WTC11 (cell line): ENCODE data around the gene BCAR3. TPM values are rescaled to one million over a fixed set of nuclear protein-coding genes. Genes with fewer than 3 reads are reported as not detected.

Experiments
- ATAC-seq: fragments of 200-7000 bp; cut with Tn5 transposase; 2 replicates; pipeline ENCODE4 v1.10.0; 2021; ENCODE audit warnings: mild to moderate bottlenecking, moderate library complexity
- CTCF ChIA-PET: fragments of 300-600 bp; sonication (Branson Sonifier 250); formaldehyde crosslinking; loops from one replicate; lab custom pipeline; 2021; ENCODE audit warnings: antibody characterized with exemption; lab: Charles Lee
- POLR2A ChIA-PET: fragments of 350-600 bp; sonication (Branson Sonifier 250); formaldehyde crosslinking; loops from one replicate; lab custom pipeline; 2021; ENCODE audit warnings: antibody characterized with exemption; lab: Charles Lee
- DNase-seq: peaks from one replicate; pipeline ENCODE4 v3.0.0; 2021; ENCODE audit warnings: low spot score
- H3K27ac Mint-ChIP-seq: 2 replicates; pipeline ENCODE4 v1.8.0; 2021; ENCODE audit warnings: mixed read lengths
- H3K27me3 Mint-ChIP-seq: 2 replicates; pipeline ENCODE4 v1.8.0; 2021; ENCODE audit warnings: low read depth, mild to moderate bottlenecking, moderate library complexity, mixed read lengths
- H3K36me3 Mint-ChIP-seq: 2 replicates; pipeline ENCODE4 v1.8.0; 2021; ENCODE audit warnings: mixed read lengths
- H3K4me1 Mint-ChIP-seq: 2 replicates; pipeline ENCODE4 v1.8.0; 2022; ENCODE audit warnings: mixed read lengths
- H3K4me3 Mint-ChIP-seq: 2 replicates; pipeline ENCODE4 v1.8.0; 2021; ENCODE audit warnings: mild to moderate bottlenecking, moderate library complexity, mixed read lengths
- H3K9me3 Mint-ChIP-seq: 2 replicates; pipeline ENCODE4 v1.8.0; 2021; ENCODE audit warnings: mixed read lengths
- FOXJ3 ChIP-seq: sonication (generic); formaldehyde crosslinking; IDR thresholded peaks from 2 replicates; pipeline ENCODE4 v1.9.0; 2021; ENCODE audit warnings: missing genetic modification reagents, mild to moderate bottlenecking, borderline replicate concordance
- JUN ChIP-seq: sonication (generic); formaldehyde crosslinking; IDR thresholded peaks from 2 replicates; pipeline ENCODE4 v1.8.0; 2023; ENCODE audit warnings: mild to moderate bottlenecking, missing genetic modification reagents
- KAT7 ChIP-seq: sonication (generic); formaldehyde crosslinking; IDR thresholded peaks from 2 replicates; pipeline ENCODE4 v1.8.1; 2023; ENCODE audit warnings: missing genetic modification reagents, mild to moderate bottlenecking, borderline replicate concordance
- MYBL2 ChIP-seq: sonication (generic); formaldehyde crosslinking; IDR thresholded peaks from 2 replicates; pipeline ENCODE4 v1.8.1; 2023; ENCODE audit warnings: mild to moderate bottlenecking, moderate library complexity, missing genetic modification reagents
- NFYB ChIP-seq: sonication (generic); formaldehyde crosslinking; conservative IDR thresholded peaks from 2 replicates; pipeline ENCODE4 v1.8.0; 2022; ENCODE audit warnings: low read depth, missing genetic modification reagents
- ZNF138 ChIP-seq: sonication (generic); formaldehyde crosslinking; conservative IDR thresholded peaks from 2 replicates; pipeline ENCODE4 v1.8.1; 2022; ENCODE audit warnings: mild to moderate bottlenecking, moderate library complexity, missing genetic modification reagents
- total RNA-seq: library from RNA; stranded (reverse); gene quantifications from 3 replicates; pipeline ENCODE4 v1.2.3, GENCODE V29; 2021
- TF ChIP-seq, protein P1 (sequence below): sonication (generic); formaldehyde crosslinking; IDR thresholded peaks from 2 replicates; pipeline ENCODE4 v1.8.0; 2022; ENCODE audit warnings: mild to moderate bottlenecking, missing genetic modification reagents
- TF ChIP-seq, protein P2 (sequence below): sonication (generic); formaldehyde crosslinking; IDR thresholded peaks from 2 replicates; pipeline ENCODE4 v1.8.0; 2023; ENCODE audit warnings: mild to moderate bottlenecking, missing genetic modification reagents
- TF ChIP-seq, protein P3 (sequence below): fragments of 250-450 bp; sonication (Bioruptor Pico); IDR thresholded peaks from 2 replicates; pipeline ENCODE4 v2.1.2; 2022; ENCODE audit warnings: mild to moderate bottlenecking, moderate library complexity
- TF ChIP-seq, protein P4 (sequence below): fragments of 250-450 bp; sonication (Bioruptor Pico); IDR thresholded peaks from 2 replicates; pipeline ENCODE4 v1.9.0; 2021; ENCODE audit warnings: mild to moderate bottlenecking
- TF ChIP-seq, protein P5 (sequence below): sonication (generic); formaldehyde crosslinking; IDR thresholded peaks from 2 replicates; pipeline ENCODE4 v1.8.0; 2022; ENCODE audit warnings: mild to moderate bottlenecking, missing genetic modification reagents
- TF ChIP-seq, protein P6 (sequence below): sonication (generic); formaldehyde crosslinking; IDR thresholded peaks from 2 replicates; pipeline ENCODE4 v1.8.1; 2022; ENCODE audit warnings: mild to moderate bottlenecking, missing genetic modification reagents, moderate library complexity, borderline replicate concordance
- TF ChIP-seq, protein P7 (sequence below): fragments of 250-450 bp; sonication (Bioruptor Pico); conservative IDR thresholded peaks from 2 replicates; pipeline ENCODE4 v1.9.0; 2021; ENCODE audit warnings: mild to moderate bottlenecking
- TF ChIP-seq, protein P8 (sequence below): sonication (generic); formaldehyde crosslinking; IDR thresholded peaks from 2 replicates; pipeline ENCODE4 v1.8.1; 2022; ENCODE audit warnings: low read depth, mild to moderate bottlenecking, moderate library complexity, missing genetic modification reagents, borderline replicate concordance
- TF ChIP-seq, protein P9 (sequence below): fragments of 200-600 bp; IDR thresholded peaks from 2 replicates; pipeline ENCODE4 v1.8.0; 2022; ENCODE audit warnings: antibody characterized with exemption

The BCAR3 gene
- total RNA-seq, 1 experiment from 2014 or later: 14.8 TPM

DNA sequence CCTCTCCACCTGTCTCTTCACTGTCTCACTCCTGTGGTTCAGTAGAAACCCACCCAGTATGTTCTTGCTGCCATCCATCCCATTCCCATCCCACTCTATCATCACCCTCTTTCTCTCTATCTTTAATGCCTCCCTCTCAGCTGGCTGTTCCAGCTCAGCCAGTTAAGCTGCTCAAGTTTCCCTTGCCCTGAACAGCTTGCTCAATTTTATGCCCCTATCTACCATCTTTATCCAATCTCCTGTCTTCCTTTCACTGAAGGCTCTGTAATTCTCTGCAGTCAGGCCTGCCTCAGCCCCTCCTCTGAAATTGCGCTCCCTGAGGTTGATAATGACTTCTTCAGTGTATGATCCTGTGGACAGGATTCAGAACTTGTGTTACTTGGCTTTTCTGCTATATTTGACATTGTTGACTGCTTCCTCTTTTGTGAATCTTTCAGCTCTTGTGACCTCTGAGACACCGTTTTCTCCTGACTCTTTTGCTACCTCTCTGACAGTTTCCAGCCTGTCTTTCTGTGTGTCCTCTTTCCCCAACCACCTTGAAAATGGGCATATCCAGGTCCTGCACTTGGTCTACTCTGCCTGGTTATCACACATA, 13.9 kb upstream of the BCAR3 start:
- no peak for ATAC-seq
- CTCF ChIA-PET: no interaction called here
- Mint-ChIP-seq H3K9me3 (no peaks in the 10 kb centered on the region), H3K36me3 (no peaks in the 10 kb centered on the region), H3K27me3 (no peaks in the 10 kb centered on the region)
- POLR2A ChIA-PET: no interaction called here
- no peak for TF ChIP-seq KAT7 (CRISPR knock-in tag)
- TF ChIP-seq, protein P1, sequence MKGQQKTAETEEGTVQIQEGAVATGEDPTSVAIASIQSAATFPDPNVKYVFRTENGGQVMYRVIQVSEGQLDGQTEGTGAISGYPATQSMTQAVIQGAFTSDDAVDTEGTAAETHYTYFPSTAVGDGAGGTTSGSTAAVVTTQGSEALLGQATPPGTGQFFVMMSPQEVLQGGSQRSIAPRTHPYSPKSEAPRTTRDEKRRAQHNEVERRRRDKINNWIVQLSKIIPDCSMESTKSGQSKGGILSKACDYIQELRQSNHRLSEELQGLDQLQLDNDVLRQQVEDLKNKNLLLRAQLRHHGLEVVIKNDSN: no peak
- TF ChIP-seq, protein P2, sequence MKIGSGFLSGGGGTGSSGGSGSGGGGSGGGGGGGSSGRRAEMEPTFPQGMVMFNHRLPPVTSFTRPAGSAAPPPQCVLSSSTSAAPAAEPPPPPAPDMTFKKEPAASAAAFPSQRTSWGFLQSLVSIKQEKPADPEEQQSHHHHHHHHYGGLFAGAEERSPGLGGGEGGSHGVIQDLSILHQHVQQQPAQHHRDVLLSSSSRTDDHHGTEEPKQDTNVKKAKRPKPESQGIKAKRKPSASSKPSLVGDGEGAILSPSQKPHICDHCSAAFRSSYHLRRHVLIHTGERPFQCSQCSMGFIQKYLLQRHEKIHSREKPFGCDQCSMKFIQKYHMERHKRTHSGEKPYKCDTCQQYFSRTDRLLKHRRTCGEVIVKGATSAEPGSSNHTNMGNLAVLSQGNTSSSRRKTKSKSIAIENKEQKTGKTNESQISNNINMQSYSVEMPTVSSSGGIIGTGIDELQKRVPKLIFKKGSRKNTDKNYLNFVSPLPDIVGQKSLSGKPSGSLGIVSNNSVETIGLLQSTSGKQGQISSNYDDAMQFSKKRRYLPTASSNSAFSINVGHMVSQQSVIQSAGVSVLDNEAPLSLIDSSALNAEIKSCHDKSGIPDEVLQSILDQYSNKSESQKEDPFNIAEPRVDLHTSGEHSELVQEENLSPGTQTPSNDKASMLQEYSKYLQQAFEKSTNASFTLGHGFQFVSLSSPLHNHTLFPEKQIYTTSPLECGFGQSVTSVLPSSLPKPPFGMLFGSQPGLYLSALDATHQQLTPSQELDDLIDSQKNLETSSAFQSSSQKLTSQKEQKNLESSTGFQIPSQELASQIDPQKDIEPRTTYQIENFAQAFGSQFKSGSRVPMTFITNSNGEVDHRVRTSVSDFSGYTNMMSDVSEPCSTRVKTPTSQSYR: no peak
- no peak for TF ChIP-seq FOXJ3 (CRISPR knock-in tag)
- TF ChIP-seq NFYB (CRISPR knock-in tag): no peak
- TF ChIP-seq, protein P3, sequence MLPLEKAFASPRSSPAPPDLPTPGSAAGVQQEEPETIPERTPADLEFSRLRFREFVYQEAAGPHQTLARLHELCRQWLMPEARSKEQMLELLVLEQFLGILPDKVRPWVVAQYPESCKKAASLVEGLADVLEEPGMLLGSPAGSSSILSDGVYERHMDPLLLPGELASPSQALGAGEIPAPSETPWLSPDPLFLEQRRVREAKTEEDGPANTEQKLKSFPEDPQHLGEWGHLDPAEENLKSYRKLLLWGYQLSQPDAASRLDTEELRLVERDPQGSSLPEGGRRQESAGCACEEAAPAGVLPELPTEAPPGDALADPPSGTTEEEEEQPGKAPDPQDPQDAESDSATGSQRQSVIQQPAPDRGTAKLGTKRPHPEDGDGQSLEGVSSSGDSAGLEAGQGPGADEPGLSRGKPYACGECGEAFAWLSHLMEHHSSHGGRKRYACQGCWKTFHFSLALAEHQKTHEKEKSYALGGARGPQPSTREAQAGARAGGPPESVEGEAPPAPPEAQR: no peak
- TF ChIP-seq, protein P4, sequence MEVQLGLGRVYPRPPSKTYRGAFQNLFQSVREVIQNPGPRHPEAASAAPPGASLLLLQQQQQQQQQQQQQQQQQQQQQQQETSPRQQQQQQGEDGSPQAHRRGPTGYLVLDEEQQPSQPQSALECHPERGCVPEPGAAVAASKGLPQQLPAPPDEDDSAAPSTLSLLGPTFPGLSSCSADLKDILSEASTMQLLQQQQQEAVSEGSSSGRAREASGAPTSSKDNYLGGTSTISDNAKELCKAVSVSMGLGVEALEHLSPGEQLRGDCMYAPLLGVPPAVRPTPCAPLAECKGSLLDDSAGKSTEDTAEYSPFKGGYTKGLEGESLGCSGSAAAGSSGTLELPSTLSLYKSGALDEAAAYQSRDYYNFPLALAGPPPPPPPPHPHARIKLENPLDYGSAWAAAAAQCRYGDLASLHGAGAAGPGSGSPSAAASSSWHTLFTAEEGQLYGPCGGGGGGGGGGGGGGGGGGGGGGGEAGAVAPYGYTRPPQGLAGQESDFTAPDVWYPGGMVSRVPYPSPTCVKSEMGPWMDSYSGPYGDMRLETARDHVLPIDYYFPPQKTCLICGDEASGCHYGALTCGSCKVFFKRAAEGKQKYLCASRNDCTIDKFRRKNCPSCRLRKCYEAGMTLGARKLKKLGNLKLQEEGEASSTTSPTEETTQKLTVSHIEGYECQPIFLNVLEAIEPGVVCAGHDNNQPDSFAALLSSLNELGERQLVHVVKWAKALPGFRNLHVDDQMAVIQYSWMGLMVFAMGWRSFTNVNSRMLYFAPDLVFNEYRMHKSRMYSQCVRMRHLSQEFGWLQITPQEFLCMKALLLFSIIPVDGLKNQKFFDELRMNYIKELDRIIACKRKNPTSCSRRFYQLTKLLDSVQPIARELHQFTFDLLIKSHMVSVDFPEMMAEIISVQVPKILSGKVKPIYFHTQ (CRISPR knock-in tag): no peak
- no peak for TF ChIP-seq ZNF138 (CRISPR knock-in tag)
- TF ChIP-seq, protein P5, sequence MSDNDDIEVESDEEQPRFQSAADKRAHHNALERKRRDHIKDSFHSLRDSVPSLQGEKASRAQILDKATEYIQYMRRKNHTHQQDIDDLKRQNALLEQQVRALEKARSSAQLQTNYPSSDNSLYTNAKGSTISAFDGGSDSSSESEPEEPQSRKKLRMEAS (CRISPR knock-in tag): no peak
- TF ChIP-seq MYBL2 (CRISPR knock-in tag): no peak
- TF ChIP-seq, protein P6, sequence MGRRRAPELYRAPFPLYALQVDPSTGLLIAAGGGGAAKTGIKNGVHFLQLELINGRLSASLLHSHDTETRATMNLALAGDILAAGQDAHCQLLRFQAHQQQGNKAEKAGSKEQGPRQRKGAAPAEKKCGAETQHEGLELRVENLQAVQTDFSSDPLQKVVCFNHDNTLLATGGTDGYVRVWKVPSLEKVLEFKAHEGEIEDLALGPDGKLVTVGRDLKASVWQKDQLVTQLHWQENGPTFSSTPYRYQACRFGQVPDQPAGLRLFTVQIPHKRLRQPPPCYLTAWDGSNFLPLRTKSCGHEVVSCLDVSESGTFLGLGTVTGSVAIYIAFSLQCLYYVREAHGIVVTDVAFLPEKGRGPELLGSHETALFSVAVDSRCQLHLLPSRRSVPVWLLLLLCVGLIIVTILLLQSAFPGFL (CRISPR knock-in tag): no peak
- TF ChIP-seq, all 79 proteins: peak for 0
- DNase-seq: no peak
- H3K4me1 Mint-ChIP-seq: peaks cover 11% of the 10 kb centered on the region
- no peak overlapping the region for H3K4me3 Mint-ChIP-seq
- H3K27ac Mint-ChIP-seq: no peak overlapping the region

DNA sequence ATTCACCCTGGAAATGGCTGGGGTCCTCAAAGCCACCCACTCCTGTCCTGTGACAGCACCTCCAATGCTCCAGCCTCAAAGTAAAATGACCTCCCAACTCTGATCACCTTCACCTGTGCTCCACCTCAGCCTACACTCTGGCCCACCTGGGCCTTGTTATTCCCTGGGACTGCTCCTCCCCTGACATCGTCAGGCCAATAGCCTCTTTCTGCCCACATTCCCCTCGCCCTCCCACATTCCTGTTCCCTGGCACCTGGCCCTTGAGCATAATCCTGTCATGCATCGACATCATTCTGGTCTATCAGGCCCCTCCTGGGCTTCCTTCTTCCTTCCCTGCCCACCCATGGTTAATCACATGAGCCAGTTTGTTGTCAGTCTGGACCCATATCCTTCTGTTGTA, 13.2 kb upstream of the BCAR3 start:
- Mint-ChIP-seq H3K9me3 (no peaks in the 10 kb centered on the region), H3K4me1 (peaks cover 15% of the 10 kb centered on the region), H3K27ac (no peak overlapping the region), H3K27me3 (no peaks in the 10 kb centered on the region), H3K36me3 (no peaks in the 10 kb centered on the region)
- ChIA-PET CTCF (no interaction called here), POLR2A (no interaction called here)
- no peak for DNase-seq
- no peak for TF ChIP-seq JUN
- TF ChIP-seq, protein P7, sequence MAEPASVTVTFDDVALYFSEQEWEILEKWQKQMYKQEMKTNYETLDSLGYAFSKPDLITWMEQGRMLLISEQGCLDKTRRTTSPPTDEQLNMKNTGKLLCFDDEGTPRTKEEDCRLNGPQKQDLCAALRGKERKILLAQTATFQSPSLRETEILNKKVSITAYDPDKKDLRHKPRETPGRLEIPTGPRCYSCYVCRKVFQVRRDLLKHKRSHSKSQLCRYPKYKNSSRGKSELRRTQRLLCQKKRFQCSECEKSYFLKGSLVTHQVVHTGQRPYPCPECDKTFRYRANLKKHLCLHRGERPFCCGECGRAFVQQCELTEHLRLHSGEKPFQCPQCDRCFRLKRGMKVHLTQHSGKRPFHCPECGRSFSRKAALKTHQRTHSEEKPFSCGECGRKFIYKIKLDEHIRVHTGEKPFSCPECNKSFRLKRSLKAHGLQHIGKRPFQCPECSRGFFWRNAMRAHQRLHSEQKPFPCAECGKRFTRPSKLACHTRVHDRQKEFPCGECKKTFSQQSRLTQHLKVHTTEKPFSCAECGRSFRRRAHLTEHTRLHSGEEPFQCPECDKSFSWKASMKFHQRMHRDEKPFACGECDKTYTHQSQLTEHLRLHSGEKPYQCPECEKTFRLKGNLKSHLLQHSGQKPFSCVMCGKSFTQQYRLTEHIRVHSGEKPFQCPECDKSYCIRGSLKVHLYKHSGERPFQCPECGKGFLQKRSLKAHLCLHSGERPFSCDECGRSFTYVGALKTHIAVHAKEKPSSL (CRISPR knock-in tag): no peak
- TF ChIP-seq, protein P8, sequence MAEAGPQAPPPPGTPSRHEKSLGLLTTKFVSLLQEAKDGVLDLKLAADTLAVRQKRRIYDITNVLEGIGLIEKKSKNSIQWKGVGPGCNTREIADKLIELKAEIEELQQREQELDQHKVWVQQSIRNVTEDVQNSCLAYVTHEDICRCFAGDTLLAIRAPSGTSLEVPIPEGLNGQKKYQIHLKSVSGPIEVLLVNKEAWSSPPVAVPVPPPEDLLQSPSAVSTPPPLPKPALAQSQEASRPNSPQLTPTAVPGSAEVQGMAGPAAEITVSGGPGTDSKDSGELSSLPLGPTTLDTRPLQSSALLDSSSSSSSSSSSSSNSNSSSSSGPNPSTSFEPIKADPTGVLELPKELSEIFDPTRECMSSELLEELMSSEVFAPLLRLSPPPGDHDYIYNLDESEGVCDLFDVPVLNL: no peak
- TF ChIP-seq, protein P9, sequence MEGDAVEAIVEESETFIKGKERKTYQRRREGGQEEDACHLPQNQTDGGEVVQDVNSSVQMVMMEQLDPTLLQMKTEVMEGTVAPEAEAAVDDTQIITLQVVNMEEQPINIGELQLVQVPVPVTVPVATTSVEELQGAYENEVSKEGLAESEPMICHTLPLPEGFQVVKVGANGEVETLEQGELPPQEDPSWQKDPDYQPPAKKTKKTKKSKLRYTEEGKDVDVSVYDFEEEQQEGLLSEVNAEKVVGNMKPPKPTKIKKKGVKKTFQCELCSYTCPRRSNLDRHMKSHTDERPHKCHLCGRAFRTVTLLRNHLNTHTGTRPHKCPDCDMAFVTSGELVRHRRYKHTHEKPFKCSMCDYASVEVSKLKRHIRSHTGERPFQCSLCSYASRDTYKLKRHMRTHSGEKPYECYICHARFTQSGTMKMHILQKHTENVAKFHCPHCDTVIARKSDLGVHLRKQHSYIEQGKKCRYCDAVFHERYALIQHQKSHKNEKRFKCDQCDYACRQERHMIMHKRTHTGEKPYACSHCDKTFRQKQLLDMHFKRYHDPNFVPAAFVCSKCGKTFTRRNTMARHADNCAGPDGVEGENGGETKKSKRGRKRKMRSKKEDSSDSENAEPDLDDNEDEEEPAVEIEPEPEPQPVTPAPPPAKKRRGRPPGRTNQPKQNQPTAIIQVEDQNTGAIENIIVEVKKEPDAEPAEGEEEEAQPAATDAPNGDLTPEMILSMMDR: no peak
- TF ChIP-seq, all 79 proteins: peak for 0
- no peak overlapping the region for H3K4me3 Mint-ChIP-seq
- ATAC-seq: peak; percentile 78
